Activated CD8-positive, alpha-beta memory T cell treated with anti-CD3 and anti-CD28 coated beads, Interleukin-2, amount 50 U/mL, for 24 hours (primary cell): ENCODE measurements around the gene LPCAT3.

Experiments used
- DNase-seq: peaks from one replicate; pipeline ENCODE4 v3.0.0-alpha.2; 2020; ENCODE audit errors: extremely low read depth

Gene LPCAT3

GRCh38 chr12:6963791-6964413, 54.4 kb downstream of the LPCAT3 start:
- no peak for DNase-seq

GRCh38 chr12:6963016-6963731, 55.1 kb downstream of the LPCAT3 start:
- DNase-seq, result no peak

- DNase-seq, result no peak
Observed at GRCh38 chr12:6962285-6963015, 55.8 kb downstream of the LPCAT3 start.

DNA sequence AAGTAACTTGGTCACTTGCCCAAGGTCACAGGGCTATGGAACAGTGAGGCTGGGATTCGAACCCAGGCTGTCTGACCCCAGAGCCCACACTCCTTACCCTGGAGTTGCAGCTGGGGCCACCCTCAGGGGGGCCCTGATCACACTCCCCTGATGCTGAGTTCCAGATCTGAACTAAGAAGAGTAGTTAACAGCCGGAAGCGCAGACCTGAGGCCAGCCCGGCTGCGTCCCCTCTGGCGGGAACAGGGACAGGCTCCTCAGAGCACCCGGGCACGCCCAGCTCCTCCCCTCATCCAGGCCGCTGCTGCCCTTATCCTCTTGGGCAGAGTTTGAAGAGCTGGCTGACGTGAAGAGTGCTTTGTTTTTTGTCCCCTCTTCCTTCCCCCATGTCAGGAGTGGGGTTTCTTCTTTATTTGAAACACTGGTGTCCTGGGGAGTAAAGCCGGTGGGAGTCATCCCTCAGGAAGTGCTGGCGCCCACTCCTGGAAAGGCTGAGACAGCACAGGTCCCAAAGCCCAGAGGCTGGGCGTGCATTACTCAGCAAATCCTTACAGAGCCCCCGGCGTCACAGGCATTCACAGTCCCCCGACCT, 56.5 kb downstream of the LPCAT3 start:
- no peak for DNase-seq

DNA sequence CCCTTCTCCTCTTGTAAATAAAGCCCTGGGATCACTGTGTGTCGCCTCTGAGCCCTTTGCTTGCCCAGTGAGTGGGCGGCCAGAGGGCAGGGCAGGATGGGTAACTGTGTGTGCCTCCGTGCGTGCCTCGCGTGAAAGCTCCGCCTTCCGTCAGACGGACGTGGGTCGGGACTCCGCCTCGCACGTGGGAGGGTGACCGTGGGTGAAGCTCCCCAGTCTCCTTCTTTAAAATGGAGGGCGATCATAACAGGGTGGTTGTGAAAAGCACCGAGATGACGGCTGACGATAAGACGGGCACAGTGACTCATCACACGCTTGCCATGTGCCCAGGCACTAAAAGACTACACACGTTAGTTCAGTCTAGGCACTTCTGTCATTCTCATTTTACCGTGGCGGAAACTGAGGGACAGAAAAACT, 57.0 kb downstream of the LPCAT3 start:
- DNase-seq, result peak; percentile 87

DNA sequence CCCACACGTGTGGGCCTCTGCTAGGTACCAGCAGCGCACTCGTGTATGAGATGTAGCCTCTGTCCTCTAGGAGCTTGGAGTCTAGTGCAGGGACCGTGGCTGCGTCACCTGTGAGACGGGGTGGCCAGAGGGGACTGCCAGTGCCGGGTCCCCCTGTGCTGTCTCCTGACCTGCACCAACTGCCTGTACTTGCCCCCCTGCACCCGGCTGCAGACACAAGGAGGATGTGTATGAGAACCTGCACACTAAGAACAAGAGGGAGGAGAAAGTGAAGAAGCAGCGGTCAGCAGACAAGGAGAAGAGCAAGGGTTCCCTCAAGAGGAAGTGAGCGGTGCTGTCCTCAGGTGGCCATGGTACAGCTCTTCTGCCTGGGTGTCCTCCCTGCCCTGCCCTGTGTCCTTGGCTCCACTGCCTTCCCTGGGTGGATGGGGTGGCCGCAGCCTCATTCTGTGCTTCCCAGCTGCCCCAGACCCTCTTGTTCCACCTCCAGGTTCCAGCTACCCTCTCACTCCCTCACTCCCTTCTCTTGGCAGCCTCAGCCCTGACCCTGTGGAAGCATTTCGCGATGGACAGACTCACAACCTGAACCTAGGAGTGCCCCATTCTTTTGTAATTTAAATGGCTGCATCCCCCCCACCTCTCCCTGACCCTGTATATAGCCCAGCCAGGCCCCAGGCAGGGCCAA, 57.5 kb downstream of the LPCAT3 start:
- no peak for DNase-seq

- DNase-seq, result no peak
Observed at GRCh38 chr12:6959805-6960592, 58.3 kb downstream of the LPCAT3 start.

DNA sequence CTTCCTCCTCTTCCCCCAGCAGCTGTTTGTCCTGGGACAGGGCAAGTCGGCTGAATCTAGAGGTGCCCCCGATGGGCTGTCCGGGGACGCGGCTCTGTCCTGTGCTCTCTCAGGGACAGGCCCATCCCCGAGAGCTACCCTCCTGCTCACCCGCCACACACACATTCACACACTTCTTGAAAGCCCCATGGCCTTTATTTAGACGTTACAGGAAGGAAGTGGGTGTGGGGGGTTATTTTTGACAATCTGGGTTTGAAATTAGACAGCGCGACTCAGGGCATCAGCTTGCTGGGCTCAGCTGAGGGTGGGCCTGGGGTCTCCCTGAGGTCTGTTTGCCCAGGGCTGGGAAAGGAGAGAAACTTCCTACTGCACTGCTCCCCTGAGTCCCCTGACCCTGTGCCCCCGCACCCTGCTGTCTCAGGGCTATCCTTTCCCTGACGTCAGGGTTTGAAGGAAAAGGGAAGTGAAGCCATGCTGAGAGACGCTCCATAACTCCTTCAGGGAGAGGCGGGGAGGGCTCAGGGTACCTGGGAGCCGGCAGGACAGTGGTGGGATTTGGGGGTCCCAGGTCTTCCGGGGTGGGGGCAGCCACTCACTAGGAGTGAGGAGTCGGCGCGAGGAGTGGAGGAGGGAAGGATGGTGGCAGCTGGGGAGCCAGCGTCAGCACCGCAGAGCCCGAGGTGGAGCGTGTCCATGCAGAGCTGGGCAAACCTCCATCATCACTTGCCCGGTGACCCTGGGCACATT, 59.0 kb downstream of the LPCAT3 start:
- no peak for DNase-seq

GRCh38 chr12:6958609-6959057, 59.6 kb downstream of the LPCAT3 start:
- DNase-seq, result no peak

DNA sequence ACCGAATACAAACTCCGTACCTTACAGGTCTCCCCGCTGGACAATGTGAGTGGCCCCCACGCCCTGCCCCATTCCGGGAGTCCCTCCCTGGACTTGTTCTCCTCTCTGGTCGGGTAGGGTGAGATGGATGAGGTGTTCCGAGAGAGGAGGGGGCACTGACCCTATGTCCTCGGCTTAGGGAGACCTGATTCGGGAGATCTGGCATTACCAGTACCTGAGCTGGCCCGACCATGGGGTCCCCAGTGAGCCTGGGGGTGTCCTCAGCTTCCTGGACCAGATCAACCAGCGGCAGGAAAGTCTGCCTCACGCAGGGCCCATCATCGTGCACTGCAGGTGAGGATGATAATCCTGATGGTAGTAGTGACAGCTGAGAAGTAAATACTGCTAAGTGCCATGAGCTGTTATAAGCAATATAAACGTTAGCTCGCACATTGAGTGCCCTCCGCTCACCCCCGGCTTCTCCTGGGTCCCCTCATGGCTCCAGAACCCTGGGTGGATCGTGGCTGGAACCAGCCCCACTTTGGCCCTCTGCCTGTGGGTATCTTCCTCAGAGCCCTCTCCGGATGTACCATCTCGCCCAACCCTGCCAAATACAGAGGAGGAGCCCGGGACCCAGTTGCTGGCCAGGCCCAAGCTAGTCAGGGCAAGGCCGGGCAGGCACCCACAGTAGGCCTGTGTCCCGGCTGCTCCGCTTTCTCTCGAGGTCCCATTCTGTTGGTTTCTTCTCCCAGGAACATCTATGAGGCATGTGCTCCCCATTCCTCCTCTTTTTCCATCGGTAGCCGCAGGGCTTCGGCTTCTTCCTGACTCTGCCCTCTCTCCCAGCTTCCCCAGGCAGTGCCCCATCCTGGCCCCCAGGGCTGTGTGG, 60.3 kb downstream of the LPCAT3 start:
- no peak for DNase-seq

GRCh38 chr12:6957151-6957701, 61.0 kb downstream of the LPCAT3 start:
- no peak for DNase-seq

- DNase-seq, result no peak
Observed at GRCh38 chr12:6956021-6956727, 62.1 kb downstream of the LPCAT3 start.

- no peak for DNase-seq
Observed at GRCh38 chr12:6955108-6956020, 62.9 kb downstream of the LPCAT3 start.

GRCh38 chr12:6954316-6955107, 63.8 kb downstream of the LPCAT3 start:
- no peak for DNase-seq

GRCh38 chr12:6953442-6954315, 64.6 kb downstream of the LPCAT3 start:
- DNase-seq, result peak; percentile 72
